ENCODE data around the gene FCN1.

- no peak for TF ChIP-seq ZFP3 (CRISPR knock-in tag; IDR thresholded peaks at IDR 0.05)
- no peak for TF ChIP-seq SNAI2 (CRISPR knock-in tag; IDR thresholded peaks at IDR 0.05)
- TF ChIP-seq ZFP30 (CRISPR knock-in tag; IDR thresholded peaks at IDR 0.05), result no peak
- no peak for TF ChIP-seq PPARA (CRISPR knock-in tag; IDR thresholded peaks at IDR 0.05; ENCODE audit: borderline replicate concordance)
- TF ChIP-seq BACH2 (CRISPR knock-in tag; IDR thresholded peaks at IDR 0.05; ENCODE audit: borderline replicate concordance), result no peak
Measured at GRCh38 chr9:134879664-134880483, 37.8 kb downstream of the FCN1 start.

Measured in SK-N-SH treated with all-trans-retinoic acid at 6 μM for 48 hours (cell line).